CD1c-positive myeloid dendritic cell (primary cell): Measurements from ENCODE around the gene JPH3.
"Not testable (repeated sequence)": the region's sequence is repeated elsewhere in the genome, so short reads cannot be mapped to it uniquely, and the experiment has no call there.

Source experiments
- DNase-seq: peaks from one replicate; pipeline ENCODE4 v3.0.0-alpha.2; 2016; ENCODE audit errors: extremely low spot score

The JPH3 gene

DNA sequence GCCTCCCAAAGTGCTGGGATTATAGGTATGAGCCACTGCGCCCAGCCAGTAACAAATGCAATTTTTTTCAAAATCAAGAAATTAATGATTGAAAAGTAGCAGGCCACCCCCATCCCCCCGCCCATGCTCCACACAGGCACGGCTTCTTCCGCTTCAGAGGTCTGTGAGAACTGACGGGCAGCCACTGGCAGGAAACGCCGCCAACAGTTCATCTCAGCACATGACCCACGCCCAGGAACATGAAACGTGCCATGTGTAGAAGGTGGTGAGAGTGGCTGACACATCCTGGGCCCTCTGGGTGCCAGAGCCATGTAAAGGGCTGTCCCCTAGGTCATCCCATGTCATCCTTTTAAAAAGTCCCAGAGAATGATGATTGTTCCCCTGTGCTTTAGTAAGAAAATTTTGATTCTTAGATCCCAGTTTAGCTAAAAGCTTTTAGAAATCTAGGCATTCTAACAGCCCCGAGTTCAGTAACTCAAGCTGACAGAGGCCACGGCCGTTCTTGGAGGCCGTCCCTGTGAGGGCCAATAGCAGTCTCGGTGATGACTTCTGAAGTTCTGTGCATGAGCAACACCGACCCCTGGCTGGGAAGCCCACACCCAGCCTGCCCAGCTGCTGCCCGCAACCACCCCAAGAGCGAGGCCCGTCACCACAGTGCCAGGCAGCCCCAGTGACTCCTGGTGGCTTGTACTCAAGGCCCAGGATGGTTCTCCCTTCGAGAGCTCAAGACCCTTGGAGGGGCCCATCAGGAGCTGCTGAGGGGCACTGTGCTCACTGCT lies 111.3 kb downstream of the JPH3 start:
- DNase-seq, result peak; percentile 10

DNA sequence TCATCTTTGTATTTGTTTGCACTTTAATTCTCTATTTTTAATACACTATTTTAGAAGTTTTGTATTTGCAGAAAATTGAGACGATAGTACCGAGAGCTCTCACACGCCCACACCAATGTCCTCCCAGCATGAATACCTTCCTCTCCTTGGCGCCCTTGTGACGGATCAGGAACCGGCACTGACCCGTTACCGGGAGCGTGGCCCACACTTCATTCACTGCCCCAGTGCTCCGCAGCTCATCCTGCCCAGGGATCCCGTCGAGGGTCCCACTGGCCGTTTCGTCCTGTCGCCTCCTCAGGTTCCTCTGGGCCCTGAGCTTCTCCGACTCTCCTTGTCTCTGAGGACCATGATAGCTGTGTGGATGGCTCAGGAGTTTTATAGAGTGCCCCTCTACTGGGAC lies 112.9 kb downstream of the JPH3 start:
- no peak for DNase-seq

DNA sequence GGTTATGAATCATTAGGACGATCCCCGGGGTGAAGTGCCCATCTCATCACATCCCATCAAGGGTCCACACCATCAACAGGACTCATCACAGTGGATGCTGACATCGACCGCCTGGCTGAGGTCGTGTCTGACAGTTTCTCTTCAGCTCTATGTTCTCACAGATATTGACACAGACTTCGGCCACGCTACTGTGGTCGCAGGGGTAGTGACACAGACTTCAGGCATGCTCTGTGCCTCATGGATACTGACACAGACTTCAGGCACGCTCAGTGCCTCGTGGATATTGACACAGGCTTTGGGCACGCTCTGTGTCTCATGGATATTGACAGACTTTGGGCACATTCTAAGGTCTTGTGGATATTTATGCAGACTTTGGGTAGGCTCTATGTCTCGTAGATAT lies 113.3 kb downstream of the JPH3 start:
- DNase-seq, result no peak

DNA sequence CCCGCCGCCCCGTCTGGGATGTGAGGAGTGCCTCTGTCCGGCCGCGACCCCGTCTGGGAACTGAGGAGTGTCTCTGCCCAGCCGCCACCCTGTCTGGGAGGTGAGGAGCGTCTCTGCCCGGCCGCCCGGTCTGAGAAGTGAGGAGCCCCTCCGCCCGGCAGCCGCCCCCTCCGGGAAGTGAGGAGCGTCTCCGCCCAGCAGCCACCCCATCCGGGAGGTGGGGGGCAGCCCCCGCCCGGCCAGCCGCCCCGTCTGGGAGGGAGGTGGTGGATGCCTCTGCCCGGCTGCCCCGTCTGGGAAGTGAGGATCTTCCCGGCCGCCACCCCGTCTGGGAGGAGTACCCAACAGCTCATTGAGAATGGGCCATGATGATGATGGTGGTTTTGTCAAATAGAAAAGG lies 116.5 kb downstream of the JPH3 start:
- not testable (repeated sequence) for DNase-seq

DNA sequence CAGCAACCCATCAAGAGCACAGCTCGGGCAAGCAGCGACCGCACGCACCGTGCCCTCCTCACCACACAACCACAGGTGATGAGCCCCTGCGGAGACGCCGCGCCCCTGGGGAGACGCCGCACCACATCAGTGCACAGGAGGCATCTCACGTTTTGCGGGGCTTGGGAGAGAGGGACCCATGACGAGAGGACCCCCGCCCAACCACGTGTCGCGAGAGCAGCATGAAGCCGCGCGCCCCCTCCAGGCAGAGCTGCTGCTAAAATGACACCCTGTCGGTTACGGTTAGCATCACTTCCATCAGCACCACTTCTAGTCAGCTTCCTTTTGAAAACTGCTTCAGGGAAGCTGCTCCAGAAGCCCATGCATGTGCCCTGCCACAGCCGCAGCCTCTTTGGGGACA lies 118.1 kb downstream of the JPH3 start:
- DNase-seq, result no peak

DNA sequence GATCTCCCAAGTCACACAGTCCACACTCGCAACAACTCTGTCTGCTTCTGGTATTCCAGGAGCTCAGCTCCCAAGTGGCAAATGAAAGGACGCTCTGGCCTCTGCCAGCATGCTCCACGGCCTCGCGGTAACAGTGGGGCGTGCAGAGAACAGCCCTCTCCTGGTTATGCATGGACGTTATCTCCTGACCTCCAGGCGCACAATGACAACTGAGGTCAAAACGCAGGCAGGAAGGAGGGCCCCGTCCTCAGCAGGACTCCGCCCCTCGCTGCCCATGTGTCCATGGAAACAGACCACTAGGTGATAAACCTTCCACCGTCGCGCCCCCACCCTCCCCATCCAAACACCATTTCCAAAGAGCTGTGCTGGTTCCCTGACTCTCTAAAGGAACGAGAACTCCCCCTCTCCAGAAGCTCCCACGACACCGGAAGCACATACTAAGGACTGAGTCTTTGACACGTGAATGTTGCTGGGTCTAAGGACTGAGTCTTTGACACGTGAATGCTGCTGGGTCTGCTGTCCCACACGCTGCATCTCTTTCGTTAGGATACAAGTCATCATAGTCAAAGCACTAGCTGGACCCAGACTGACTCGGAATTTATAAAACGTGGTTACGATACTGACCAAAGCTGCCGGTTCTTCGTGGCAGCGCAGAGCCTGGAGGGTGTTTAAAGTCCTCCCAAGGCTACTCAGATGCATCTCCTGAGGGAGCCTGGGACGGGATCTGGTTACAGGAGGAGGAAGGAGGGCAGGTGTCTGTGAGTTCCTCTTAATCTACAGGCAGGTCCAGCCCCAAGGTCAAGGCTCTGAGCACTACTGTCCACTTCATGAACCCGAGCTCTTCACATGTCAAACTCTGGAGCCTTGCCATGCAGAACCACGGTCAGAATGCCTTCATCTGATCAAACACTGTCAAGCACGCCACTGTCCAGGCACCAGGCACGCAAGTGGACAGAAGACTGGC lies 119.6 kb downstream of the JPH3 start:
- no peak for DNase-seq

DNA sequence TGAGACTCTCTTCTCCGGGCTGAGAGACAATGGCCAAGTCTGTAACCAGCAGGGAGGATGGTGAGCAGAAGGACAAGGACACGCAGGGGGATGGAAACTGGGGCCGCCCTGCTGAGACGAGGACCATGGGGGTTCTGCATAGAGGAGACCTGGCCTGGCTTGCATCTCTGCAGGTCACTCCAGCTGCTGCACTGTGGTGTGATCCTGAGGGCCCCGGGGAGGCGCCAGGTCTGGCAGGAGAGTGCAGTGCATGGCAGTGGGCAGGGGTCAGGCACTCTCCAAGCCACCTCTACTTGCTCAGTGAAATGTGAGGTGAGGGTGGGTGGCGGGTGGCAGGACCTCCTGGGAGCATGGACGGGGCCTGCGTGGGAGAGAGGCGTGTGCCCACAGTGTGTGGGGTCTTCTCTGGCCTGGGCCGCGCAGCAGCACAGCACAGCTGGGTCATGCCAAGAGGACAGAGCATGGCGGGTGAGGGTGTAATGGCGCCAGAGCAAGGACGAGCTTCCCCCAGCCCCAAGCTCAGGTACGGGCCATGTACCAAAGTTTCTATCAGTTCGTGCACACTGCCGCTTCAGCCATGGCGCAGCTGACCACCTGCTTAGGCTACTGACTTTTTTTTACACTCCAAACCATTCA lies 120.4 kb downstream of the JPH3 start:
- DNase-seq, result no peak

DNA sequence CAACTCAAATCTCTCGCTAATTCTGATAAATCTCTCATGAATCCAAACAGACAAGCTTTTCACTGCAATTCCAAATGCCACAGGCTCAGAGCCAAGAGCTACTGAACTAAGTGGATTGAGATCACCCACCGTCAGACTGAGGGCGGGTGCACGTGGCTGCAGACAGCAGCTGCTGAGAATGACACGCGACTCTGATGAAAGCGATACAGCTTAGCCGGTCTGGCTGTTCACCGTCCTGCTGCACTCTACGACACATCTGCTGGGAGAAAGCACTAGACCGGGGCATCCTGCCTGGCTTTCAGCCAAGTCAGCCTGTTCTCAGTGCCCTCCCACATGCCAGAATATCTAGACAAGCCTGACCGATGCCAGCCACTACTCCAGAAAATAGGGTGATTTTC lies 120.9 kb downstream of the JPH3 start:
- DNase-seq, result peak; percentile 1

DNA sequence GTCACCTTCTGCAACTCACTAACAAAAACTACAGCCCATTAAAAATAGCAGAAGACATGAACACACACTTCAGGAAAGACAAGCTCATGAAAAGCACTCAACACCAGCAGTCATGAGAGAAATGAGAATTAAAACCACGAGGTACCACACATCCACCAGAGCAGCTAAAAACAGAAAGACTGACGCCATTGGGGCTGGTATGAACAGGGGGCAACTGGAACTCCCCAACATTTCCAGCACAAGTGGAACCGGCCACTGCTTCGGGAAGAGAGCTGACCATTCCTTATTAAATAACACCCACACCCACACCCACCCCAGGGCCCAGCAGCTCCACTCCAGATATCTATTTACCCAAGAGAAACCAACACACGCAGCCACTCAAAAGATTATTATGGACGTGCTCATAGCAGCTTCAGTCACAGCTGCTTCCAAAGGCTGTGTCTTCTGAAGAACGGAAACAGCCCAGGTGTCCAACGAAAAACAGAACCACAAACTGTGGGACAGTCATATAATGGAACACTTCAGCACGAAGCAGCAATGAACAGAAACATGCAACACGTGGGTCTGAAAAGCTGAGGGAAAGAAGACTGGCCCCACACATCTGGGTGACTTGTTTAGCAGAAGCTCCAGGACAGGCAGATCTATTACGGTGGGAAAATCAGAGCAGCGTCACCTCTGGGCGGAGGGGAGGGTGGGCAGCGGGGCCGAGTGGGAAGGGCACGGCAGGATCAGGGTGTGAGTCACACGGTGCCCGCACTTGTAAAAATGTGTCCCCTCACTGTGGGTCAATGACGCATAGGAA lies 122.4 kb downstream of the JPH3 start:
- no peak for DNase-seq

DNA sequence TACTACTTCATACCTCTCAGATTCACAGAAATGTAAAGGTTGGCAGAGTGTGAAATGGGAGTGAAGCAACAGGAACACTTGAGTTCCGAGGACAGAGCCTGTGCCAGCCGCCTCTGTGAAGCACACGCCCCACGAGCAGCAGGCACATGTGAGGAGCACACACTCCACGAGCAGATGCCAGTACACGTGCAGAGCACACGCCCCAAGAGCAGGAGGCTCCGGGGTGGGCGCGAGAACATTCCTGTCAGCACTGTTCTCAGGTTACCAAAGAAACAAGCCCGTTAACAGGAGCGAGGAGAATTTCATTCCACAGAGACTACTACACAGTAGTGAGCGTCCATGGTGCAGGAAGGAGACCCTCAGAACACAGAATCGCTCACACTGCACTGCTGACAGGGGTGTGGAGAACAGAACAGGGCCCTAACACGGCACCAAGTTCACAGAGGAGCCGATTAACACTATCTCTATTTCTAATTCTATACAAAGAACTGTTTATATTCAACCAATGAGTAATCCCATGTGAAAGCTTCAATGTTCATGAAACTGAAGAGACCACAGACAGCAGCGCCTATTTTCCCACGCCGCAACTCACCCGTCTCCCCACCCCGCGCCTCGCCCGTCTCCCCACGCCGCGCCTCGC lies 123.4 kb downstream of the JPH3 start:
- no peak for DNase-seq

DNA sequence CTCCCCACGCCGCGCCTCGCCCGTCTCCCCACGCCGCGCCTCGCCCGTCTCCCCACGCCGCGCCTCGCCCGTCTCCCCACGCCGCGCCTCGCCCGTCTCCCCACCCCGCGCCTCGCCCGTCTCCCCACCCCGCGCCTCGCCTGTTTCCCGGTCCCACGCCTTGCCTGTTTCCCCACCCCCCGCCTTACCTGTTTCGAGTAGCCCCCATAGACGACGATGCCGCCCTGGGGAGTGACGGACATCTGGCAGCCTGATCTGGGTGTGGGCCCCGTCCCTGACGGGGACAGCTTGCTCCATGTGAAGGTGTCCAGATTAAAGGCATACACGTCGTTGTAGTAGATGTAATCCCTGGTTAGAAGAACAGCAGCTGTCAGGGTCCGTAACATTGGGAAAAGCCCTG lies 124.3 kb downstream of the JPH3 start:
- not testable (repeated sequence) for DNase-seq

DNA sequence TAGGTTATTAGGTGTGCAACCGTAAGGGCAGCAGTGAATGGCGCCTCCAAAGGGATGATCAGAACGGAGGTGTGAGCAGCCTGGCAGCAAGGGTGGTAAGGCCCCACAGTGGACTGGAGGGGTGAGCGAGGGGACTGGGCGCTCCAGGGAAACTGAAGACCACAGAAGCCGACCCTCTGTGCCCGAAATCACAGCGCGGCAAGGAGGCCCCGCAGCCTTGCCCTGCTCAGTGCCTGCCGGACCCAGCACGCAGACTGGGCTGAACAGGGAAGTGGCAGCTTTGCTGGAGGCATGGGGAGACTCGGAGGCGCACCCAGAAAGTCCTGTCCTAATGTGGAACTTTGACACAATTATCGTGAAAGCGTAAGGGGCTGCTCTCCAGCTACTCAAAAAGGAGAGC lies 125.0 kb downstream of the JPH3 start:
- DNase-seq, result no peak

DNA sequence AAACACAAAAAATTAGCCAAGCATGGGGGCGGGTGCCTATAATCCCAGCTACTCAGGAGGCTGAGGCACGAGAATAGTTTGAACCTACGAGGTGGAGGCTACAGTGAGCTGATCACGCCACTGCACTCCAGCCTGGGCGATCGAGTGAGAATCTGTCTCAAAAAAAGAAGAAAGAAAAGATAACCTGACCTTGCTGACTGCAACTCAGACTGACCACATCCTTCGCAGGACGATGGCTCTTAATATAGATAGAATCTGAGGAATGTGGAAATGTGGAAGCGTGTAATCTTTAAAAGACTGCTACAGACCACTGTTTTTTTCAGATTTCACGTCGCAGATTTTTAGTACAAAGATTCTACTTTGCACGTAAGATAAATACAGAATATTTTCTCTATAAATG lies 125.7 kb downstream of the JPH3 start:
- DNase-seq, result no peak

DNA sequence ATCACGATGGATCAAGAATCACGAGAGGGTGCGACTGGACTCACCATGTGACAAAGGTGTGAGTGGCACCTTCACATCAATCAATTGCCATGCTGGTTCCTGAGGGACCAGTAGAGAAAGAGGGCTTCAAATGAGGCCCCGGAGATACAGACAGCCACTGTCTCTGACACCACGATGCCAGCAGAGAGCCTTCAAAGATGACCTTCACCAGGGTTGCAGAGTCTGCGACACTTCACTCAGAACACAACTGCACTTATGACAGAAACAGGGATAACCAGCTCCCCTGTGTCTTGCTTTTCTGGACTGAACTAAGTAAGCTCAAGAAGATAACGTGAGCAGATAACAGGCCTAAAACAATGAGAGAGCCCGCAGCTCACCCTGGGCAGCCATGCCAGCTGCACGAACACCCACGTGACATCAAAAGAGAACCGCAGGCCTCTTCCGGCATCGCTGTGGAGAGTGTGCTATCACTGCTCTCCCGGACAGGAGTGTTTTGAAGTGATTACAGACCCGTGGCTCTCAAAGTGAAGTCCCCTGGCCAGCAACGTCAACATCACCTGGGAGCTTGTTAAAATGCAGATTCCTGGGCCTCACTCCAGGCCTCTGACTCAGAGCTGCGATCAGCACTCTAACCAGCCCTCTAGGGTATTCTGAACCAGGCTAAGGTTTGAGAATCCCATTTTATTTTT lies 127.1 kb downstream of the JPH3 start:
- DNase-seq, result no peak

DNA sequence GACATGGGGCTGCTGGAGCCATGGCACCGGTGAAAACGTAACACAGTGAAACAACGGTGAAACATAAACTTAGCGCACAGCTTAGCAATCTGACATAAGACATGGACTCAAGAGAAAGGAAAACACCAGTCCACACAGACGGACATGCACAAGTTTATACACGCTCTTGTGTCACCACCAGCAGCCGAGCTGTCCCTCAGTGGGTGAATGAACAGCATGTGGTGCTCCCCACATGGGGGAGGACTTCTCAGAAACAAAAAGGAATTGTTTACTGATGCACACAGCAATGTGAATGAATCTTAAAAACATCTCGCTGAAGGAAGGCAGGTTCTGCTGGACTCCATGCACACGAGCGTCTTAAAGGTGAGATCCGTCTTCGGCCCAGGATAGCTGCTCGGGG lies 129.3 kb downstream of the JPH3 start:
- DNase-seq, result no peak

DNA sequence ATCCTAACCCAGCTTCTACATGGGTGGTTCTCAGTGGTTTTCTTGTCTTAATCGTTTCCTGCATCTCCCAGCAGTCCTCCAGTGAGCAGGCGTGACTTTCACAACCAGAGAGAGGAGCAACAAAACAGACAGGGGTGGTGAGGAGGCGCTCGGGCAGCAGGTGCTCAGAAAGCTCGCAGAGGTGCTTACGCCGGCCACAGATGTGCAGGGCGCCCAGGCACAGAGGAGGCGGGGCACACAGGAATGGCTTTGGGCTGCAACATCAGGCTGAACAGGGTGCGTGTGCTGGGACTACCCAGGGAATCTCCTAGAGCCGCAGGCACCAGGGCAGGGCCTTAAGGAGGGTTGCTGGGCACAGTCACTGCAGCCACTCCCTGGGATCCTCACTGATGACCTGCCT lies 130.9 kb downstream of the JPH3 start:
- DNase-seq, result no peak

DNA sequence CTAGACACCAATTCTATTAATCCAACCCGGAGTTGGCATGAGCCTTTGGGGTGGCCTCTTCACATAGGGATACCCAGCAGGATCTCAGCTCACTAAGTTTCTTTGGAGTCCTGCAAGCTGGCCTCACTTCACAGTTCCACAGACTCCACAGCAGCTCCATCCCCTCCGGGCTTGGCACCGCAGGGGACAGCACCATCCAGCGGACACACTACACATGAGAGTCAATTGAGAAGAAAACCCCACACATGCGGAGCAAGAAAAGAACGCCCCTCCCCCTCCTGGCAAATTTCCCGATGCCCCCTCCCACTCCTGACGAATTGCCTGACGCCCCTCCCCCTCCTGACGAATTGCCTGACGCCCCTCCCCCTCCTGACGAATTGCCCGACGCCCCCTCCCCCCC lies 132.3 kb downstream of the JPH3 start:
- DNase-seq, result no peak

DNA sequence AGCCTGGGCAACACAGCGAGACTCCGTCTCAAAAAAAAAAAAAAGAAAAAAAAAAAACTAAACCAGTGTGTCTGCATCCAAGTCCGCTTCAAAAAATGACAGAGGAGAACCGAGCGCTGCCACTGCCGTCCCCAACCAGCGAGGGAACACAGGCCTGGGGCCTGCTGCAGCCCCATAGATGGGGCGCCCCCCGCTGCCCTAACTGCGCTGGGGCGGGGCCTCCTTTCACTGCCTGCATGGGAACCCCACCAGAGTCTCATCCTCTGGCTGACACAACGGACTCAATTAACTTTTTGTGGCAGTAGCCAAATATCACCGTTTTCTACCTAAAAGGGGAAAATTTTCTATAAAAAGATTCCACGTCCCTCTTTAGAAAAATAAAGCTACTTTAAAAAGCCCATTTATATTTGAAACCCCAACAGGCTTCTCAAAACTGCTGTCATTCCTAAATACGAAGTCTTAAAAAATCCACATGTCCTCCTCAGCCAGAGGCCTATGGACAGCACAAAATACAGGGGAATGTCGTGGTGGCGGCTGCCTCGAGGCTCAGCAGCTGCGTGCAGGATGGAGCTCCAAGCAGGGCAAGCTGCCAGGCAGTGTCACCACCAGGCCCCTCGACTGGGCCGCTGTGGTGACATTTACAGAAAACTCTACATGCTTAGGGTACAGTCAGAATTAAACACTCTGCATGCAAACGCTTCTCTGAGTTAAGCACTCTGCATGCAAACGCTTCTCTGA lies 133.1 kb downstream of the JPH3 start:
- DNase-seq, result no peak

DNA sequence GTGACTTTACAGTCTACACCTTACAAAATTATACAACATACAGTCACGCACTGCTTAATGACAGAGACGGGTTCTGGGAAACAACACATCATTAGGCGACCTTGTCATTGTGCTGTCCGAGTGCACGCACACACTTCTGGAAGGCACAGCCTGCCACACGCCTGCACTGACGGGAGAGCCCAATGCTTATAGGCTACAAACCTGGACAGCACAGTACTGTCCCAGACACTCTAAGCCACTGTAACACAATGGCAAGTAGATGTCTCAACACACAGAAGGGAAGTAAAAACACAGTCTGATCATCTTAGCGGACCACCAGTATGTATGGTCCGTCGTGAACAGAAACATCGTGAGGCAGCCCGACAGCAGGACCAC lies 133.7 kb downstream of the JPH3 start:
- DNase-seq, result no peak

DNA sequence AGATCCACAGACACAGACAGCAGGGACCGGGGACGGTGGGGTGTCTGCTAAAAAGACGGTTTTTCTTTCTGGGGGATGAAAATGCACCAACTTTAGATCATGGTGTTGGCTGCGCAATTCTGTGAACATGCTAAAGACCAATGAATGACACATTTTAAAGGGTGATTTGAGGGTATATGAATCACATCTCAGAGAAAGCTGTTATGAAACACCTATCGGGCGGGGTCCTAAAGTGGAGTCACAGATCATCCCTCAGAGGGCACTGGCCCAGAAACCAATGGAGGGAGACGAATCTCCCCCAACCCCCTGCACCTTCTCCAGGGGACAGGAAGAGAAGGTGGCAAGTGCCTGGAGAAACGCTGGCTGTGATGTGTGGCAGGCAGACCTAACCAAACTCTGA lies 137.5 kb downstream of the JPH3 start:
- no peak for DNase-seq
